ENCODE results near the gene TMEM184C.

Gene TMEM184C

GRCh38 chr4:147617173-147617840, at the start of gene TMEM184C:
TSS of gene TMEM184C (plus strand) at chr4:147617397. CDS start at chr4:147617957, 560 bp downstream.
- Histone ChIP-seq H3K4me3 (ENCODE audit: low read length) (peak within 1 kb of the TSS; percentile 92), H3K9me3 (ENCODE audit: control insufficient read depth, low read length) (no peaks in the 10 kb centered on the region), H3K36me3 (ENCODE audit: control insufficient read depth, insufficient read depth, low read length, severe bottlenecking) (no peaks in the 10 kb centered on the region), H3K9ac (ENCODE audit: low read length) (peak within 1 kb of the TSS; percentile 89), H3K27me3 (replicated peaks; ENCODE audit: control insufficient read depth, insufficient read depth, low read length) (no peaks in the 10 kb centered on the region), H3K4me1 (ENCODE audit: control insufficient read depth, insufficient read depth, low read length) (peaks cover 35% of the 10 kb centered on the region)
- DNase-seq (ENCODE audit: low read depth), result peak; percentile 98

GRCh38 chr4:147570616-147571015, 46.6 kb upstream of the TMEM184C start:
- H3K27me3 ChIP-seq (replicated peaks; ENCODE audit: control insufficient read depth, insufficient read depth, low read length), result no peaks in the 10 kb centered on the region
- H3K4me3 ChIP-seq (ENCODE audit: low read length), result no peak overlapping the region
- DNase-seq (ENCODE audit: low read depth), result no peak
- H3K4me1 ChIP-seq (ENCODE audit: control insufficient read depth, insufficient read depth, low read length), result peaks cover 16% of the 10 kb centered on the region
- H3K36me3 ChIP-seq (ENCODE audit: control insufficient read depth, insufficient read depth, low read length, severe bottlenecking), result no peaks in the 10 kb centered on the region
- no peak overlapping the region for H3K9ac ChIP-seq (ENCODE audit: low read length)
- no peaks in the 10 kb centered on the region for H3K9me3 ChIP-seq (ENCODE audit: control insufficient read depth, low read length)

DNA sequence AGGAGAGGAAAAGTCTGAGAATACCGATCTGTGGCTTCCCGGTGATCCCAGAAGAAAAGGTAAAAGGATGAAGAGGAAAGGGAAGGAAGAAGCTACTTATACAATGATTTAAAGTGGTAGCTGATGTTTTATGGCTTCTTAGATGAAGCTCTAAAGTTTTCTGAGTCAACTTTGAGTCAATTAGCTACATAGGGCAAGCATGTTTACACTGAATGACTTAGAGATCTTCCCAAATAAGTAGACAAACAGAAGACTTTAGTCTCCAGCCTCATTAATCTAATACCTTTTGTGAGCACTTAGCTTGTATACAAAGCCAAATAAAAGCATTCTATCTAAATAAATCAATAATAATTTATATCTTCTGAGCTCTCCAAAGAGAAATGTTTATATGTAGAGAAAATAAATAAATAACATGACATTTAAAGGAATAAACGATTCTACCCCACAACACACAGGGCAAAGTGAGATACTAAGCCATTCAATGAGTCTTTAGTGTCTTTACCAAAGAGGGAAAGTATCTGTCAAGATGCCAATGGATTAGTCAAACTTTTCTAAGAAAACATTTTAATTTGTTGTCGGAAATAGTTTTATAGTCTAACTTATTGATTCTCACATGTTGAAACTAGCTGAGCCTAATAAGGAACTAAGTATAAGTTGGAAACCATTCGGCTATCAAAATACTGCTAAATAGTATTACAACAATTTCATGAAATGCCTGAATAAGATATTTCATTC, 46.0 kb upstream of the TMEM184C start:
- no peaks in the 10 kb centered on the region for H3K9me3 ChIP-seq (ENCODE audit: control insufficient read depth, low read length)
- no peak overlapping the region for H3K4me3 ChIP-seq (ENCODE audit: low read length)
- peaks cover 16% of the 10 kb centered on the region for H3K4me1 ChIP-seq (ENCODE audit: control insufficient read depth, insufficient read depth, low read length)
- no peak for DNase-seq (ENCODE audit: low read depth)
- H3K36me3 ChIP-seq (ENCODE audit: control insufficient read depth, insufficient read depth, low read length, severe bottlenecking), result no peaks in the 10 kb centered on the region
- H3K27me3 ChIP-seq (replicated peaks; ENCODE audit: control insufficient read depth, insufficient read depth, low read length), result no peaks in the 10 kb centered on the region
- no peak overlapping the region for H3K9ac ChIP-seq (ENCODE audit: low read length)

DNA sequence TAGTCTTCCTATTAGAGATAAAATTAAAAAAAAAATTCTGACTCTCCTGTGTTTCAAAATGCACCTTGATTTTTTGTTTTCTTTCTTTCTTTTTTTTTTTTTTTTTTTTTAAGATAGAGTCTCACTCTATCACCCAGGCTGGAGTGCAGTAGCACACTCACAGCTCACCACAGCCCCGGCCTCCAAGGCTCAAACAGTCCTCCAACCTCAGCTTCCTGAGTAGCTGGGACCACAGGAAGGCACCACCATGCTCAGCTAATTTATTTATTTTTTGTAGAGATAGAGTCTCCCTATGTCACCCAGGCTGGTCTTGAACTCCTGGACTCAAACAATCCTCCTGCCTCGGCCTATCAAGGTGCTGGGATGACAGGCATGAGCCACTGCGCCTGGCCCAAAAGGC, 41.1 kb upstream of the TMEM184C start:
- no peak for DNase-seq (ENCODE audit: low read depth)
- Histone ChIP-seq H3K4me3 (ENCODE audit: low read length) (no peak overlapping the region), H3K36me3 (ENCODE audit: control insufficient read depth, insufficient read depth, low read length, severe bottlenecking) (no peaks in the 10 kb centered on the region), H3K9ac (ENCODE audit: low read length) (no peak overlapping the region), H3K4me1 (ENCODE audit: control insufficient read depth, insufficient read depth, low read length) (peaks cover 7% of the 10 kb centered on the region), H3K9me3 (ENCODE audit: control insufficient read depth, low read length) (no peaks in the 10 kb centered on the region), H3K27me3 (replicated peaks; ENCODE audit: control insufficient read depth, insufficient read depth, low read length) (no peaks in the 10 kb centered on the region)

DNA sequence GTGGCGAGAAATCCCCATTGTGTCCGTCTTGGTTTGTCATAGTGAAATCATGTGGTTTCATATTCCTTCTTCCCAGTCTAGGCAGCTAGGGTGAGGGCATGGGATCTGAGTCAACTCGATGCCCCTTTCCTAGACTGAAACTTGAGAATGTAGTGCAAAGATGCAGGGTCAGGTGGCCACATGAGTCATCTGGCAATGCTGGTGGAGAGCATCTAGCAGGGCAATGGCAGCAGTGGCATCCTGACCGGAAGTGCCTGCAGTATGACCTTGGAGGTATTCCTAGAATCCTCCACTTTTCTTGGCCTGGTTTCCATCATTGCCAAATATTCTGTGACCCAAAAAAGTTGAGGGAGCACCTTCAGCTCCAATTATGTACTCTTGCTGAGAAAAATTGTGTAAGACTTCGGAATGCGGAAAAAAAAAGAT, 39.1 kb upstream of the TMEM184C start:
- no peak overlapping the region for H3K4me3 ChIP-seq (ENCODE audit: low read length)
- no peaks in the 10 kb centered on the region for H3K27me3 ChIP-seq (replicated peaks; ENCODE audit: control insufficient read depth, insufficient read depth, low read length)
- no peaks in the 10 kb centered on the region for H3K9me3 ChIP-seq (ENCODE audit: control insufficient read depth, low read length)
- no peaks in the 10 kb centered on the region for H3K4me1 ChIP-seq (ENCODE audit: control insufficient read depth, insufficient read depth, low read length)
- DNase-seq (ENCODE audit: low read depth), result peak; percentile 96
- no peak overlapping the region for H3K9ac ChIP-seq (ENCODE audit: low read length)
- H3K36me3 ChIP-seq (ENCODE audit: control insufficient read depth, insufficient read depth, low read length, severe bottlenecking), result no peaks in the 10 kb centered on the region

- no peaks in the 10 kb centered on the region for H3K27me3 ChIP-seq (replicated peaks; ENCODE audit: control insufficient read depth, insufficient read depth, low read length)
- no peak overlapping the region for H3K9ac ChIP-seq (ENCODE audit: low read length)
- no peaks in the 10 kb centered on the region for H3K4me1 ChIP-seq (ENCODE audit: control insufficient read depth, insufficient read depth, low read length)
- H3K9me3 ChIP-seq (ENCODE audit: control insufficient read depth, low read length), result no peaks in the 10 kb centered on the region
- no peak overlapping the region for H3K4me3 ChIP-seq (ENCODE audit: low read length)
- H3K36me3 ChIP-seq (ENCODE audit: control insufficient read depth, insufficient read depth, low read length, severe bottlenecking), result no peaks in the 10 kb centered on the region
- no peak for DNase-seq (ENCODE audit: low read depth)
Measured at GRCh38 chr4:147578593-147578992, 38.6 kb upstream of the TMEM184C start.

DNA sequence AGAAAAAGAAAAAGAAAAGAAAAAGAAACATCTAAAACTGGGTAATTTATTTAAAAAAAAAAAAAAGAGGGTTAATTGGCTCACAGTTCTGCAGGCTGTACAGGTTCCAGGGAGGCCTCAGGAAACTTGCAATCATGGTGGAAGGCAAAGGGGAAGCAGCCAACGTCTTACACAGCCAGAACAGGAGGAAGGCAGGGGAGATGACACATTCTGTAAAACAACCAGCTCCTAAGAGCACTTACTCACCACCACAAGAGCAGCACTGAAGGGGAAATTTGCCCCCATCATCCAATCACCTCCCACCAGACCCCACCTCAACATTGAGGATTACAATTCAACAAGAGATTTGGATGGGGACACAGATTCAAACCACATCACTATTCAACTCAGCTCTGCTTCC, 36.8 kb upstream of the TMEM184C start:
- no peaks in the 10 kb centered on the region for H3K36me3 ChIP-seq (ENCODE audit: control insufficient read depth, insufficient read depth, low read length, severe bottlenecking)
- H3K27me3 ChIP-seq (replicated peaks; ENCODE audit: control insufficient read depth, insufficient read depth, low read length), result no peaks in the 10 kb centered on the region
- H3K4me1 ChIP-seq (ENCODE audit: control insufficient read depth, insufficient read depth, low read length), result no peaks in the 10 kb centered on the region

GRCh38 chr4:147581606-147582350, 35.4 kb upstream of the TMEM184C start:
- H3K27me3 ChIP-seq (replicated peaks; ENCODE audit: control insufficient read depth, insufficient read depth, low read length), result no peaks in the 10 kb centered on the region
- H3K9me3 ChIP-seq (ENCODE audit: control insufficient read depth, low read length), result peaks cover 3% of the 10 kb centered on the region
- H3K36me3 ChIP-seq (ENCODE audit: control insufficient read depth, insufficient read depth, low read length, severe bottlenecking), result no peaks in the 10 kb centered on the region
- DNase-seq (ENCODE audit: low read depth), result peak; percentile 56
- H3K9ac ChIP-seq (ENCODE audit: low read length), result no peak overlapping the region
- H3K4me1 ChIP-seq (ENCODE audit: control insufficient read depth, insufficient read depth, low read length), result no peaks in the 10 kb centered on the region
- H3K4me3 ChIP-seq (ENCODE audit: low read length), result no peak overlapping the region

More for the DNA sequence above, 36.8 kb upstream of the TMEM184C start:
- Histone ChIP-seq H3K4me3 (ENCODE audit: low read length) (no peak overlapping the region), H3K9ac (ENCODE audit: low read length) (no peak overlapping the region), H3K9me3 (ENCODE audit: control insufficient read depth, low read length) (peaks cover 3% of the 10 kb centered on the region)
- DNase-seq (ENCODE audit: low read depth), result no peak

GRCh38 chr4:147582386-147583060, 34.7 kb upstream of the TMEM184C start:
- no peak overlapping the region for H3K9ac ChIP-seq (ENCODE audit: low read length)
- DNase-seq (ENCODE audit: low read depth), result no peak
- H3K36me3 ChIP-seq (ENCODE audit: control insufficient read depth, insufficient read depth, low read length, severe bottlenecking), result no peaks in the 10 kb centered on the region
- peaks cover 3% of the 10 kb centered on the region for H3K9me3 ChIP-seq (ENCODE audit: control insufficient read depth, low read length)
- no peak overlapping the region for H3K4me3 ChIP-seq (ENCODE audit: low read length)
- H3K4me1 ChIP-seq (ENCODE audit: control insufficient read depth, insufficient read depth, low read length), result no peaks in the 10 kb centered on the region
- H3K27me3 ChIP-seq (replicated peaks; ENCODE audit: control insufficient read depth, insufficient read depth, low read length), result no peaks in the 10 kb centered on the region

DNA sequence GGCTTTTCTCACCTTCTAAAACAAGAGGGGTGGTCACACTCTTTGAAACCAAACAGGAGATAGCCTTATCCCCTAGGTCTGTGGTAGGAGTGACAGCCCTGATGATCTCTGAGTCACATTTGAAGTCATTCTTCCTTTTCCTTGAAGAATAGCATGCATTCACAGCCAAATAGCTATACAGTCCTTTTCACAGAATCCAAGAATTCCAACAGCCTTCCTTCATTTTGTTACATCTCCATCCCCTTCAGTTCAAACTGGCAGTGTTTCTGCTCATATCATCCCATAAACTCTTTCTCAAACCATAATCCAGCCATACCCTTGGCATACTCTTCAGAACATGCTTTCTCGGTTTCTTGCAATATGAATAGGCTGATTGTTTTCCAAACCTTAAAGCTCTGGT, 33.3 kb upstream of the TMEM184C start:
- H3K4me3 ChIP-seq (ENCODE audit: low read length), result no peak overlapping the region
- H3K4me1 ChIP-seq (ENCODE audit: control insufficient read depth, insufficient read depth, low read length), result no peaks in the 10 kb centered on the region
- H3K36me3 ChIP-seq (ENCODE audit: control insufficient read depth, insufficient read depth, low read length, severe bottlenecking), result no peaks in the 10 kb centered on the region
- H3K27me3 ChIP-seq (replicated peaks; ENCODE audit: control insufficient read depth, insufficient read depth, low read length), result no peaks in the 10 kb centered on the region
- no peak for DNase-seq (ENCODE audit: low read depth)
- no peak overlapping the region for H3K9ac ChIP-seq (ENCODE audit: low read length)
- H3K9me3 ChIP-seq (ENCODE audit: control insufficient read depth, low read length), result peaks cover 3% of the 10 kb centered on the region

GRCh38 chr4:147586032-147586431, 31.2 kb upstream of the TMEM184C start:
- no peak overlapping the region for H3K9ac ChIP-seq (ENCODE audit: low read length)
- H3K36me3 ChIP-seq (ENCODE audit: control insufficient read depth, insufficient read depth, low read length, severe bottlenecking), result no peaks in the 10 kb centered on the region
- peaks cover 11% of the 10 kb centered on the region for H3K4me1 ChIP-seq (ENCODE audit: control insufficient read depth, insufficient read depth, low read length)
- H3K9me3 ChIP-seq (ENCODE audit: control insufficient read depth, low read length), result peaks cover 3% of the 10 kb centered on the region
- no peak overlapping the region for H3K4me3 ChIP-seq (ENCODE audit: low read length)
- no peaks in the 10 kb centered on the region for H3K27me3 ChIP-seq (replicated peaks; ENCODE audit: control insufficient read depth, insufficient read depth, low read length)
- no peak for DNase-seq (ENCODE audit: low read depth)
